ENCODE measurements around the gene TMEM43.
"Not testable (repeated sequence)": the region's sequence is repeated elsewhere in the genome, so short reads cannot be mapped to it uniquely, and the experiment has no call there.

The TMEM43 gene, protein sequence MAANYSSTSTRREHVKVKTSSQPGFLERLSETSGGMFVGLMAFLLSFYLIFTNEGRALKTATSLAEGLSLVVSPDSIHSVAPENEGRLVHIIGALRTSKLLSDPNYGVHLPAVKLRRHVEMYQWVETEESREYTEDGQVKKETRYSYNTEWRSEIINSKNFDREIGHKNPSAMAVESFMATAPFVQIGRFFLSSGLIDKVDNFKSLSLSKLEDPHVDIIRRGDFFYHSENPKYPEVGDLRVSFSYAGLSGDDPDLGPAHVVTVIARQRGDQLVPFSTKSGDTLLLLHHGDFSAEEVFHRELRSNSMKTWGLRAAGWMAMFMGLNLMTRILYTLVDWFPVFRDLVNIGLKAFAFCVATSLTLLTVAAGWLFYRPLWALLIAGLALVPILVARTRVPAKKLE

DNA sequence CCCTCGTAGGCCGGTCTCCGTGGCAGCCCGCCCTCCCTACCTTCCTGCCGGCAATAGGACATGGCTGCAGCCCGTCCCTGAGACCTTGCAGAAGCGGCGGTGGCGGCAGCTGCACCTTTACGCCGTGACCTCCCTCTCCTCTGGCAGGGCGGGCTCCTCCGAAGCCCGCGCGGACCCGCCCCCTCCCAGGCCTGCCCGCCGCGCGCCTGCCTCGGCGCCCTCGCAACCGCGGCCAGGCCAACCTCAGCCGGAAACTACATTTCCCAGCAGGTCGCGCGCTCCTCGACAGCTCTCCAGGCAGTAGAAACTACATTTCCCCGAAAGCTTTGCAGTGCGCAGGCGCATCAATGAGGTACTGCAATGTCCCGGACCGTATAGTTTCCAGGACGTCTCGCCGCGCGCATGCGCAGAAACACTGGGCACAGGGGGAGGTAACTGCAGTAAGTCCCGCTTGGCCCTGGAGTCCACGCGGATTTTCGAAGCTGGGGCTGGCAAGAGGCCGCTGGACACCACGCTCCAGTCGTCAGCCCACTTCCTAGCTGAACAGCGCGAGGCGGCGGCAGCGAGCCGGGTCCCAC is at the start of gene TMEM43, which contains the start of gene CHCHD4:
TSS of gene TMEM43 (plus strand) at position 438 of the 578 bp plus-strand sequence. CDS start 142 bp downstream, outside the sequence.
TSS of gene CHCHD4 (minus strand) at position 256 of the 578 bp plus-strand sequence. CDS start at position 62, 194 bp downstream.
- peak; percentile 84 to 94 for DNase-seq

DNA sequence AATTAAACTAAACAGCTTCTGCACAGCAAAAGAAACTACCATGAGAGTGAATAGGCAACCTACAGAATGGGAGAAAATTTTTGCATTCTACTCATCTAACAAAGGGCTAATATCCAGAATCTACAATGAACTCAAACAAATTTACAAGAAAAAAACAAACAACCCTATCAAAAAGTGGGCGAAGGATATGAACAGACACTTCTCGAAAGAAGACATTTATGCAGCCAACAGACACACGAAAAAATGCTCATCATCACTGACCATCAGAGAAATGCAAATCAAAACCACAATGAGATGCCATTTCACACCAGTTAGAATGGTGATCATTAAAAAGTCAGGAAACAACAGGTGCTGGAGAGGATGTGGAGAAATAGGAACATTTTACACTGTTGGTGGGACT is 49.6 kb upstream of the TMEM43 start:
- not testable (repeated sequence) for DNase-seq

DNA sequence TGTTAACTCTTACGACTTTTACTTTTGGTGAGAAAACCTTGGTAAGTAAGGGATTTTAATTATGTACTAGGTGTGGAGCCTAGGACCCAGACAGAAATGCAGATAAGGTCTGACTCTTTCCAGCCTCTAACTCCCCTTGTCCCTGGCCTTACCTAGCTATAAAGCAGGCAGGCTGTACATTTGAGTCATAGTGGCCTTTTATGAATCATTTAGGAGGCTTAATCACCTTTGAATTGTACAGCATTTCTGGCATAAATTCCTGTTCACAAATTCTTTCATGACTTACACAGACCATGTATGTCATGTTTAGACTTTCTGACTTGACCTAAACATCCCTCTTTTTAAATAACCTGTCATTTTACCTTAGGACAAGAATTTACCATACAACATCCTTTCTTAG is 47.5 kb upstream of the TMEM43 start:
- DNase-seq = no peak

DNA sequence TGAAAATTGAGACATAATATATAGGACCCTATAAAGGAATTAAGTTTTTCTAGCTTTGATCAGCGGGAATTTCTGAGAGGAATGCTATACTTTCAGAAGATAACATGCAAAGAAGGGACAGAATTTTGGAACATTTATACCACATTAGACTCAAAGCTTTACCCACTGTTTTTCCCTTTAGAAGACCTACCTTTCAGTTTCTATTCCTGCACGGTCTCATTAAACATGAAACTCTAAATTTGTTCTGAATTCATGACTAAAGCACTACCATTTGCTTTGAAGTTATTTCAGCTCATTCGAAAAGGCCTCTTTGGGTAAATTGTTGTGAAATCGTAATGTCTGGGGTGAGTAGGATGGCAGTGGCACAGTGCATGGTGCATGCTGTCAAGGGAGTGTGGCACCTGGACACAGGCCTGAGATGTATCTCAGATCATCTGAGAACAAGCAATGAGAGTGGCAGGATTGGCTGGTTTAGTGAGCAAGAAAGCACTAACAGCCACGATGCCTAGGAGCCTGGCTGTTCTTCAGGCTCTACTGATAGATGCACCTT is 42.7 kb upstream of the TMEM43 start:
- DNase-seq = no peak

DNA sequence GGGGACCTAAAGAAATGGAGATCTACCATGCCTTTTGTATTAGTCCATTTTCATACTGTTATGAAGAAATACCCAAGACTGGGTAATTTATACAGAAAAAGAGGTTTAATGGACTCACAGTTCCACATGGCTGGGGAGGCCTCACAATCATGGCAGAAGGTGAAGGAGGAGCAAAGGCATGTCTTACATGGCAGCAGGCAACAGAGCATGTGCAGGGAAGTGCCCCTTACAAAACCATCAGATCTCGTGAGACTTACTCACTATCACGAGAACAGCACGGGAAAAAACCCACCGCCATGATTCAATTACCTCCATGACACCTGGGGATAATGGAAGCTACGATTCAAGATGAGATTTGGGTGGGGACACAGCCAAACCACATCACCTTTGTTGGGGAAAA is 37.4 kb upstream of the TMEM43 start:
- DNase-seq = not testable (repeated sequence)

DNA sequence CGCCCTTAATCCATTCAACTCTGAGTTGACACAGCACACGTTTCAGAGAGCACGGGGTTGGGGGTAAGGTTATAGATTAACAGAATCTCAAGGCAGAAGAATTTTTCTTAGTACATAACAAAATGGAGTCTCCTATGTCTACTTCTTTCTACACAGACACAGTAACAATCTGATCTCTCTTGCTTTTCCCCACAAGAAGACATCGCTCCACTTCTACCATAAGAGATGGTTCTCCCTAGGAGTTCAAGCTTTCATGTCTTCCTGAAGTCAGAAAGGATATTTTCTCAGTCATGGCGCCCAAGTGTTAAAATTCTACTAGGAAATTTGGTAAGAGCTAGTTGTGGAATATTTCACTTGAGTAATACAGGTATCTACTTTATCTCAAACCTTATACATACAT is 32.9 kb upstream of the TMEM43 start:
- DNase-seq = not testable (repeated sequence)

DNA sequence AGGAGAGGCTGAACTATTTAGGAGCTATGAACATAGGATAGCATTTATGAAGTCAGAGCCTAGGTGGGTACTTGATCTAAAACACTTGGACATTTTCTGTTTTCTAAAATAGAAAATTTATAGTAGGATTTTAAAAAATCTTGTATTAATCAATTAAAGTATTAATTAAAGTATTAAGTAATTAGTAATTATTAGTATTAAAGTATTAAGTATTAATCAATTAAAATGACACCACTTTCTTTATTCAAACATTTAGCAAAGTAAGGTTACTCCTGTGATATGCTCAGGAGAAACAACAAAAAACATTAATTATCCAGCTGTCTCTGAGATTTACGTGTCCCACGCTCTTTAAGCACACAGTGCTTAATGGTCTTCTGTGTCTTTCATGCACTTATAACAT is 32.4 kb upstream of the TMEM43 start:
- DNase-seq = no peak

DNA sequence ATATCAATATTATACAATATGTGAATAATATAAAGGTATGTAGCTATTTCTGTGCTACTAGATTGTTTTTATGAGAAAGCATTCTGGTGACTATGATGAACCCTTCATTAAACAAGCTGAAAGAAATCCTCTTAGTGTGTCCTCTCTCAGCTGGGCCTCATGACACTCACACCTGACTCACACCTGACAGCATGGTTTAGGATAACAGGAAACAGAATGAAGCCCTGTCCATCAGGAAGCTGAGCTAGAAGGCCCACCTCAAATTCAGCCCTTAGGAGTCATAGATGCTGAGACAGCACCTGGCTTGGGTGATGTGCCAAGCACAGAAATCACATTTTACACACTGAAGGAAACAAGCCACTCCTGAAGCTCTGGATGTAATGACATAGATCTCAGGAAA is 31.0 kb upstream of the TMEM43 start:
- DNase-seq = no peak

DNA sequence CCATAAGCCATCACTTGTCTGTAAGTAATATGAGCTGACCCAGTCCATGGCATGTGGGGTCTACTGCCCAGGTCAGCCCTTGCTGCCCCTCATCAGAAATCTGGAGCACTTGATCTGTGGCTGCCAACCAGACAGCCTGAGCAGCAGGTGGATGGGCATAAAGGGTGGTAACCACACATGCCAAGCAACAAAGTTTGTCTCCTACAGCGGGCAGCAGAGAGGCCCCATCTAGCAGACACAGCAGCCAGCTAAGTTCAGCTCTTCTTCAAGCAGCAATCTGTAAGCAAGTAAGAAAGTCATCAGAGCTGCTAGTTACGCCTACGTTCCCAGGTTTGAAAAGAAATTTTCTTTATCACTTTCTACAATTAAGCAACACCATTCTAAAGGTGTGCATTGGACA is 28.1 kb upstream of the TMEM43 start:
- no peak for DNase-seq

DNA sequence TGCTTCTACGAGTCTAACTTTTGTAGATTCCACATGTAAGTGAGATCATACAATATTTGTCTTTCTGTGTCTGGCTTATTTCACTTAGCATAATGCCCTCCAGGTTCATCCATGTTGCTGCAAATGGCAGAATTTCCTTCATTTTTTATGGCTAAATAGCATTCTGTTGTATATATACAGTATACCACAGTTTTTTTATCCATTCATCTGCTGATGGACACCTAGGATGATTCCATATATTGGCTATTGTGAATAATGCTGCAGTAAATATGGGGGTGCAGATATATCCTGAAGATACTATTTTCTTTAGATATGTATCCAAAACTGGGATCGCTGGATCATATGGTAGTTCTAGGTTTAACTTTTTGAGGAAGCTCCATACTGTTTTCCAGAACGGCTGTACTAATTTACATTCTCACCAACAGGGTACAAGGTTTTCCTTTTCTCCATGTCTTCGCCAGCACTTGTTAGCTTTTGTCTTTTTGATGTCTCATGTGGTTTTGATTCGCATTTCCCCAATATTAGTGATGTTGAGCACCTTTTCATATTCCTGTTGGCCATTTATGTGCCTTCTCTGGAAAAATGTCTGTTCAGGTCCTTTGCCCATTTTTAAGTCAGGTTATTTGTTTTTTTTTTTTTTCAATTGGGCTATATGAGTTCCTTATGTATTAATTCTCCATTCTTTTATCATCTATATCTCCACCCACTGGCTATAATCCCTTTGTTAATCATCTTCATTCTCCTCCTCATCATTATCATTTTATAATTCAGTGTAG is 27.0 kb upstream of the TMEM43 start:
- no peak for DNase-seq

DNA sequence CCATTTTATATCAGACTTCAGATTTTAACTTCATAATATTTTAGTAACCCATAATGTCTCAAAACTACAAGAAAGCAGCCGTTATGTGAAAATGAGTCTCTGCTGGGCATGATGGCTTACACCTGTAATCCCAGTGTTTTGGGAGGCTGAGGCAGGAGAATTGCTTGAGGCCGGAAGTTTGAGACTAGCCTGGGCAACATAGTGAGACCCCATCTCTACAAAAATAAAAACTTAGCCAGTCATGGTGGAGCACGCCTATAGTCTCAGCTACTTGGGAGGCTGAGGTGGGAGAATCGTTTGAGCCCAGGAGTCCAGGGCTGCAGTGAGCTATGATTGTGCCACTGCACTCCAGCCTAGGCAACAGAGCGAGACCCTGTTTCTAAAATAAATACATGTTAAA is 15.0 kb upstream of the TMEM43 start:
- not testable (repeated sequence) for DNase-seq

DNA sequence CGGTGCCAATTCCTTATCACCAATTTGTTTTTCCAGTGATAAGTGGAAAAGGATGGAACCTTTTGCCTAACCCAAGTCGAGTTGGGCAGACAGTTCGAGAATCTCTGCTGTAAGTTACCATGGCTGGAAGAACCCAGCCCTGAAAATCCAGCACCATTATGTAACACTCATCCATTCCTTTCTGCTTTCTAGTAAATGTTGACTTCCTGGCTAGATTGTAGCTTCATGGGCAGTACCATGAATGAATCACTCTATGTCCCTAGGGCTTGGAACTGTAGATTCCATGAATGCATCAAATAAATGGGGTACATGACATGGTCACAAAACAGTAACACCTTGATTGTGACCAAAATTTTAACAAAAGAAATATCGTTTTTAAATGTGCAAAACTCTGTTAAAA is 14.2 kb upstream of the TMEM43 start:
- no peak for DNase-seq

DNA sequence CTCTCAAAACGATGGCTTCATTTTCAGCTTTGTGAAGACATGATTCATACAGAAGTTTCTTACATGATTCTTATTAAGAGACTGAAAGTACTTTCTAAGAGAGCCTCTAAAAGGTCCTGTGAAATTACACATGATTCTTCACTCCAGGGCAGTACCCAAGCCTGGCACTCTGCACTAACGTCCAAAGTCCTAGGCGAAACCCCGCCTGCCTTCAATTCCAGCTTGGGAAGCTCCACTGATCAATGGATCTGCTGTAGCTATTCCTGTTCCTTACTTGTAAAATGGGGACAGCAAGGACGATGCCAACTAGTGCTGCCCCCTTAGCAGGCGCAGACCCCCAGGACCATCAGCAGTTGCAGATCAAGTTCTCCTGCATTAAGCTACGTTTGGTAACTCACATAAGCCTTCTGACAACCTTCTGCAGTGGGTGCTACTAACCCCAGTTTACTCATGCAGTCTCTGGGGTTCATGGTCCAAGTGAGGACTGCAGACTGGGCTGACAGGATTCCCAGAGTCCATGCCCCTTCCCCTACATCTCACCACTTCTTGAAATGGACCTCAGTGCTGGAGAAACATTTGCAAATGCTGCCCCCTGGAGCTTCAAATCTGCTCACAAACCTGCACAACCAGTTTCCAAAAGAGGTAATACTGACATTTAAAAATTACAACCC is 10.8 kb upstream of the TMEM43 start:
- DNase-seq = no peak

DNA sequence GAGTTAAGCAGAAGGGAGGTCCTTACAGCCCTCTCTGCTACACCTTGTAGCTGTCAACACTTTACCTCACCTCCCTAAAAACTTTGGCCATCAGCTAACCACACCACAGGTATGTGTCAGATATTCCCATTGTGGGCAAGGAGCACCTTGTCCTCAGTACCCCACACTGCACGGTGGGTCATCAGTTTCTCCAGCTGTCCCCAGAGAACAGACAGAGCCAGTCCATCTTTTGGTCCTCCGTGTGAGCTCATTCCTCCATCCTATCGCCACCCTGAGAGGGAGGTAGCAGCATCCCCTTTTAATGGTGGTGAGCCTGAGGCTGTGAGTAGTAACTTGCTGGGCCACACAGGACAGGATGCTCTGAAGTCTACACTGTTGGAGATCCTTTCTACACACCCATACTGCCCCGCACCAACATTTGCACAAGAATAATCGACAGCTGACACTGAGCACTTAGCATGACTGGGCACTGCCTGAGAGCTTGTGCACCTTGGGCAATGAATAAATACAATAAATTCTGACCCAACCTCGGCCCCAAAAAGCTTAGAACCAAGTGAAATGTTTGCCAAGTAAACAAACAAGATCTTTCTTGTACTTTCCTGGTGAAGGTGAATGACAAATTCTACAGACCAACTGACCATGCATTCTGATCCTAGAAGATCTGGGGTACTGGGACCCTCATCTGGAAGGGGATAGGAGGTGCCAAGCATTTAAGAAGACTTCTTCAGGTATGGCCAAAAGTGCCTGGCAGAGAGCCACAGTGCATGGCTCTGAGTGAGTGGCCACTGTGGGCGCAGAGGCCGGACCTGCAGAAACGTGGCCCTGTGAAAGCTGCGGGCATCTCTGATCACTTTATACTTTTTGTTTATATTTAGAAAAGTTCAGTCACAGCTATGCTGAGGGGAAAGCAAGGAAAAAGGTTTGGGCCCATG is 7.1 kb upstream of the TMEM43 start:
- no peak for DNase-seq

DNA sequence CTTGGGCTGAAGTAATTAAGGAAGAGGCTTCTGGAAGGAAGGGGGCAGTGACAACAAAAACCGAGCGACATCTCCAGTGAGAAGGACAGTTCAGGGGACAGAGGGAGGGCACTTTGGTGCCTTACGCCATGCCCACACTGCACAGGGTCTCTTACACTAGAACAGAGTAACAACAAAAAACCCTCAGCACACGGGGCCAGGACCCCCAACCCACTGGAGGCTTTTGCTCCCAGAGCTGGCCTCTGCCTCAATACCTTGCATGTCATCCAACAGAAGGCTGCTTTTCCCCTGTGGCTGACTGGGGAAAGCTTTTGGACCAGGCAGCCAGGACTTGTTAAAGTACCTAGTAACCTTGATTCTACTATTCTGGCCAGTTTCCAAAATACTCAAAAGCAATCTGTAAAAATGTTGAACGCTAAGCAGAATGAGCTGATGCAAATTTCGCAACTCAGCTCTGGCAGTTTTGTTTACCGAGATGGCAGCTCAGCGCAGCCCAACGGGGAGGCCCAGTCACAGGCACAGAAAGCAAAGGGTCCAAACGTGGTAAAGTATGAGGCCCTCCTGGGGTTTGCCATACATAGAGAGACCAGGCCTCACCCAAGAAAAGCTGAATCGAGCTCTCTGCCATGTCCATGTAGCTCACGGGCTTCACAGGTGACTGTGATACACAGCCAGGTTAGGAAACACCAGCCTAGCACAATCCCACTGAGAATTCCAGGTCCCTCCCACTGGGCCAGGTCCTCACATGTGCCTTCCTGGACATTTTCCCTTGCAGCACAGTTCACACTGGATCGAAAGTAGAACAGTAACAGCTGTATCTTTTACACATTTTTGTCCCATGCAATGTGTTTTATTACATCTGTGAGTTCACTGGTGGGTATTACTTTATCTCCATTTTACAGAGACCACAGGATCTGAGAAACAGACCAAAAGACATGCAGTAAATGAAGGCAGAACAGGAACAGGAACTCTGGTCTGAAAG is 6.2 kb upstream of the TMEM43 start:
- peak in 1 of 2 experiments; percentile 9 for DNase-seq

DNA sequence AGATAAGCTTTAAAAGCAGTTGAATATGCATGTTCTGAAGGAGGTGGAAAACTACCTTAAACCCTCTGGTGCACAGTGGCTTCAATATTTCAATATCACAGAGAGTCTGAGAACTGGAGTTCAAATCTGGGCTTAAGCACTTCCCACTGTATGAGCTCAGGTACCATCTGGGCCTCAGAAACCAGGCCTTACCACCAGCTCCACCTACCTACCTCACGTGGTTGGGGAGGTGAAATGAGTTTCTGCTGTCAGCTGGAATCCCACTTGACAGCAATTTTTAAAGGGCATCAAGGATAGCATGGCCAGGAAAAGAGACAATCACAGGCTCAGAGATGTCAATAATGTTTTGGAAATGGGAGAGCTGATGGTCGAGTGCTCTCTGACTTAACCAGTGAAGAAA is 5.2 kb upstream of the TMEM43 start:
- no peak for DNase-seq

DNA sequence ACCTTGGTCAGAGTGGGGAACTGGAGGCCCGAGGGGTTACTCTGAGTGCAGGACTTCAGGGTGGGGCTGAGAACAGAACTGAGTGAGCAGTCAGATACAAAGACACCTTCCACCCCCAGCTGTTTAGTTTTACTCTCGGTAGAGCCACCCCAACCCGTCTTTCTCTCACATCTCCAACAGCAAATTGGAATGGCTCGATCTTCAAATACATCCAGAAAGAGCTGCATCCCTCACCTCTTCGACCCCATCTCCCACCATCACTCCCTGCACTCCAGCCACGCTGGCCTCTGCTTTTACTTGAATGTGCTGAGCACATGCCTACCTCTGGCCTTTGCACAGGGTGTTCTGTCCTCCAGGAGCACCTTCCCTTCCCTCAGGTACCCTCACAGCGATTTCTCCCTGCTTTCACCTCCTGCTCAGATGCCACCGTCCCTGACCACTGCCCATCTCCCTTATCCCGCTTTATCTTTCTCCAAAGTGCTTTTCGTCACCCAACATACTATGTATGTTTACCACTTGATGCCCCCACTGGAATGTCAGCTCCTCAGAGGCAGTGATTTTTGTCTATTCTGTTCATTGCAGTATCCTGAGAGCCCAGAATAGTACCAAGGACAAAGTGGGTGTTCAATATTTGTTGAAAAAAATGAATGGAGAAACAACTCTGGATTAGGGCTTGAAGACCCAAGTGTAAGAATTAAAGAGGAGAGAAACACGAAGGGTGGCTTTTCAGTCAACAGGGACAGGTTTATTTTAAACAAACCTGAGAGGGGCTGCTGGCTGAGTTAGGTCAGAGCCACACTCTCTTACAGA is 4.5 kb upstream of the TMEM43 start:
- DNase-seq = no peak

DNA sequence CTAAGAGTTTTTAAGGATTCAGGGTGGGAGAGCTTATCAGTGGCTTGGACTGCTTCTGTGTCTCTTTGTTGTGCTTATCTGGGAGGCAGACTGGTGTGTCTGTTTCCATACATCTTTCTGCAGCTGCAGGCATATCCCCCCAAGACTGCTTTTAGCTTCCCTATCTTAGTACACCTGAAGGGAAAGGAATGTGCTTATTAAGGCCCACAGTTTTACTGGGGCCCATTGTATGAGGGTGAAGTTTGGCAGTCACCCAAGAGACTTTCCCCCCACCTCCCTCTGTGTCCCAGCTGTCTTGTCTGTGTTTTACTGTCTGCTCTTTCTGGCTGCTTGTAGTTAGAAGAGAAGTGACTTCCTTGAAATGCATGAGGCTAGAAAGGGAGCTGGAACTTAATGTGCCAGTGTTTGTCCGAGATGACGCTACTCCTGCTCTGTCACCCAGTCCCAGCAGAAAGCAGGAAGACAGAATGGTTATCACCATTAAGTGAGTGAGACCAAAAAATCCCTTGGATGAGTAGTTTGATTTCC is 3.9 kb upstream of the TMEM43 start:
- not testable (repeated sequence) for DNase-seq

DNA sequence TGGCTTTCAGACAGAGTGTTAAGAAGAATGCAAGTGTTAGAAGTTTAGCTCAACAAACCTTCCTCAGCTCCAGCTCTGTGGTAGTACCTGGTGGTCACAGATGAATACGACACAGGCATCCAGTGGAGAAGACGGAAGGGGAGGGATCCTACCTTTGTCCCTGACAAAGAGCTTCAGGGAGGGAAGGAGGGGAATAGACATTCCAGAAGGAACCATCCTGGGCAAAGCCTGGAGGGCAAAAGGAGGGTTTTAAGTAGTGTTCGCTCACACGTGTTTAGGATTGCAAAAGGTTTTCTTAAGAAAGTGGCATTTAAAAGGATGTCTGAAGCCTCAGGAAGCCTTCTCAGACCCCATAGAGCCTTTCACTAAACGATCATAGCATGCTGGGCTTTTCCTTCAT is 3.0 kb upstream of the TMEM43 start:
- no peak for DNase-seq
